ENCODE measurements around the gene SLAMF9.

Gene SLAMF9

GRCh38 chr1:159965263-159965662, 11.2 kb upstream of the SLAMF9 start:
- no peak for TF ChIP-seq CTCF (IDR thresholded peaks at IDR 0.05; ENCODE audit: extremely low read depth, missing control alignments)
- DNase-seq (ENCODE audit: low spot score), result no peak

- DNase-seq (ENCODE audit: low spot score), result no peak
- TF ChIP-seq CTCF (IDR thresholded peaks at IDR 0.05; ENCODE audit: extremely low read depth, missing control alignments), result no peak
Observed at GRCh38 chr1:159964144-159964543, 10.1 kb upstream of the SLAMF9 start.

GRCh38 chr1:159962176-159962575, 8.1 kb upstream of the SLAMF9 start:
- no peak for DNase-seq (ENCODE audit: low spot score)
- no peak for TF ChIP-seq CTCF (IDR thresholded peaks at IDR 0.05; ENCODE audit: extremely low read depth, missing control alignments)

GRCh38 chr1:159961636-159962035, 7.6 kb upstream of the SLAMF9 start:
- TF ChIP-seq CTCF (IDR thresholded peaks at IDR 0.05; ENCODE audit: extremely low read depth, missing control alignments), result no peak
- DNase-seq (ENCODE audit: low spot score), result no peak

GRCh38 chr1:159960721-159961381, 6.8 kb upstream of the SLAMF9 start:
- no peak for DNase-seq (ENCODE audit: low spot score)
- TF ChIP-seq CTCF (IDR thresholded peaks at IDR 0.05; ENCODE audit: extremely low read depth, missing control alignments), result no peak

- DNase-seq (ENCODE audit: low spot score), result no peak
- no peak for TF ChIP-seq CTCF (IDR thresholded peaks at IDR 0.05; ENCODE audit: extremely low read depth, missing control alignments)
Observed at GRCh38 chr1:159959451-159959850, 5.4 kb upstream of the SLAMF9 start.

- no peak for DNase-seq (ENCODE audit: low spot score)
- TF ChIP-seq CTCF (IDR thresholded peaks at IDR 0.05; ENCODE audit: extremely low read depth, missing control alignments), result no peak
Observed at GRCh38 chr1:159958719-159959380, 4.8 kb upstream of the SLAMF9 start.
